Breast epithelium (tissue), 3 donors: ENCODE measurements around the gene KRTAP4-1.

Experiments used
- POLR2A ChIP-seq: fragments of 450-650 bp; IDR thresholded peaks from one replicate; pipeline ENCODE4 v1.6.1; 2016; ENCODE audit warnings: antibody characterized with exemption, mild to moderate bottlenecking, moderate library complexity
- TF ChIP-seq, protein P1 (sequence below), 3 donors: fragments of 450-650 bp; IDR thresholded peaks; one replicate each; pipeline ENCODE4 v1.5.1; 2016 to 2017; ENCODE audit warnings: antibody characterized with exemption in 3 of 3, mild to moderate bottlenecking in 3 of 3, moderate library complexity in 3 of 3

DNA sequence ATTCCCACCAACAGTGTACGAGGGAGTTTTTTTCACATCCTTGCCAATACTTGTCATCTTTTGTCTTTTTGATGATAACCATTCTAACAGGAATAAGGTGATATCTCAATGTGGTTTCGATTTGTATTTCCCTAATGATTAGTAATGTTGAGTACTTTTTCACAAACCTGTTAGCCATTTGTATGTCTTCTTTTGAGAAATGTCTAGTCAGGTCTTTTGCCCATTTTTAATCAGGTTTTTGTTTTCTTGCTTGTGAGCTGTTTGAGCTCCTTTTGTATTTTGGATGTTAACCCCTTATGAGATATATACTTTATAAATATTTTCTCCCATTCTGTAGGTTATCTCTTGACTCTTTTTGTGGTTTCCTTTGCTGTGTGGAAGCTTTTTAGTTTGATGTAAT, 33.2 kb downstream of the KRTAP4-1 start:
- TF ChIP-seq, protein P1, sequence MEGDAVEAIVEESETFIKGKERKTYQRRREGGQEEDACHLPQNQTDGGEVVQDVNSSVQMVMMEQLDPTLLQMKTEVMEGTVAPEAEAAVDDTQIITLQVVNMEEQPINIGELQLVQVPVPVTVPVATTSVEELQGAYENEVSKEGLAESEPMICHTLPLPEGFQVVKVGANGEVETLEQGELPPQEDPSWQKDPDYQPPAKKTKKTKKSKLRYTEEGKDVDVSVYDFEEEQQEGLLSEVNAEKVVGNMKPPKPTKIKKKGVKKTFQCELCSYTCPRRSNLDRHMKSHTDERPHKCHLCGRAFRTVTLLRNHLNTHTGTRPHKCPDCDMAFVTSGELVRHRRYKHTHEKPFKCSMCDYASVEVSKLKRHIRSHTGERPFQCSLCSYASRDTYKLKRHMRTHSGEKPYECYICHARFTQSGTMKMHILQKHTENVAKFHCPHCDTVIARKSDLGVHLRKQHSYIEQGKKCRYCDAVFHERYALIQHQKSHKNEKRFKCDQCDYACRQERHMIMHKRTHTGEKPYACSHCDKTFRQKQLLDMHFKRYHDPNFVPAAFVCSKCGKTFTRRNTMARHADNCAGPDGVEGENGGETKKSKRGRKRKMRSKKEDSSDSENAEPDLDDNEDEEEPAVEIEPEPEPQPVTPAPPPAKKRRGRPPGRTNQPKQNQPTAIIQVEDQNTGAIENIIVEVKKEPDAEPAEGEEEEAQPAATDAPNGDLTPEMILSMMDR (IDR thresholded peaks at IDR 0.05), result no peak
- no peak for TF ChIP-seq POLR2A
